Activated CD8-positive, alpha-beta memory T cell treated with anti-CD3 and anti-CD28 coated beads for 1 hour (primary cell): ENCODE results near the gene LGR6.
"Not testable (repeated sequence)": the region's sequence is repeated elsewhere in the genome, so short reads cannot be mapped to it uniquely, and the experiment has no call there.

ENCODE experiments used
- DNase-seq, 2 donors: peaks; one replicate each; pipeline ENCODE4 v3.0.0-alpha.2; 2020; ENCODE audit warnings: low read depth in 1 of 2; ENCODE audit errors: extremely low read depth in 1 of 2

The LGR6 gene

GRCh38 chr1:202317941-202318925 is 124.6 kb downstream of the LGR6 start:
- no peak for DNase-seq

GRCh38 chr1:202319381-202320080 is 125.9 kb downstream of the LGR6 start:
- DNase-seq, result no peak

- DNase-seq, result no peak
Measured at GRCh38 chr1:202320081-202320405, 126.4 kb downstream of the LGR6 start.

- DNase-seq, result no peak
Measured at GRCh38 chr1:202323731-202324130, 130.1 kb downstream of the LGR6 start.

- DNase-seq, result no peak
Measured at GRCh38 chr1:202324646-202325045, 131.0 kb downstream of the LGR6 start.

- DNase-seq, result no peak
Measured at GRCh38 chr1:202329891-202330290, 136.3 kb downstream of the LGR6 start.

GRCh38 chr1:202333861-202334260 is 140.3 kb downstream of the LGR6 start:
- DNase-seq, result no peak

- DNase-seq, result no peak
Measured at GRCh38 chr1:202343652-202344349, 150.2 kb downstream of the LGR6 start.

GRCh38 chr1:202348005-202348508 is 154.5 kb downstream of the LGR6 start:
- no peak for DNase-seq

GRCh38 chr1:202348509-202349205 is 155.1 kb downstream of the LGR6 start, which contains the start of gene PPP1R12B:
Gene PPP1R12B (plus strand): TSS chr1:202348699. CDS start chr1:202348852, 153 bp downstream.
- DNase-seq, result peak; percentile 86 to 92

- no peak for DNase-seq
Measured at GRCh38 chr1:202349206-202349928, 155.8 kb downstream of the LGR6 start.

- no peak for DNase-seq
Measured at GRCh38 chr1:202351725-202352124, 158.1 kb downstream of the LGR6 start.

GRCh38 chr1:202352583-202353197 is 159.1 kb downstream of the LGR6 start:
- not testable (repeated sequence) for DNase-seq

GRCh38 chr1:202355944-202356553 is 162.4 kb downstream of the LGR6 start:
- DNase-seq, result no peak

- DNase-seq, result no peak
Measured at GRCh38 chr1:202357506-202357905, 163.9 kb downstream of the LGR6 start.

- DNase-seq, result no peak
Measured at GRCh38 chr1:202361224-202361623, 167.6 kb downstream of the LGR6 start.

- DNase-seq, result no peak
Measured at GRCh38 chr1:202361701-202362100, 168.1 kb downstream of the LGR6 start.

- DNase-seq, result no peak
Measured at GRCh38 chr1:202362212-202362611, 168.6 kb downstream of the LGR6 start.
